HEK293 (cell line): Measurements from ENCODE around the gene POFUT2.

Source experiments
- CTCF ChIA-PET: fragments of 350-600 bp; formaldehyde crosslinking; extraction: SDS; loops from one replicate; lab custom pipeline; 2021; ENCODE audit warnings: antibody characterized with exemption; lab: Yijun Ruan, JAX
- POLR2A ChIA-PET: fragments of 300-600 bp; formaldehyde crosslinking; extraction: SDS; loops from one replicate; lab custom pipeline; 2020; ENCODE audit warnings: antibody characterized with exemption, inconsistent platforms; lab: Yijun Ruan, JAX
- H3K27ac ChIP-seq: fragments of 200-500 bp; sonication (Bioruptor generic); 2 replicates; pipeline ENCODE4 v1.5.1; 2014; ENCODE audit warnings: low read depth, low read length, control low read depth, inconsistent platforms; ENCODE audit errors: extremely low read depth
- H3K36me3 ChIP-seq, 2 experiments: fragments of 200-500 bp in 1 of 2; sonication (Bioruptor generic) in 1 of 2; 1 replicate in 1 of 2; 2 replicates in 1 of 2; pipeline ENCODE4 v1.5.1; 2014 to 2017; ENCODE audit warnings: inconsistent platforms in 2 of 2, low read length in 2 of 2; ENCODE audit not compliant: control insufficient read depth in 2 of 2, insufficient read depth in 1 of 2
- H3K4me1 ChIP-seq: fragments of 200-500 bp; sonication (Bioruptor generic); 2 replicates; pipeline ENCODE4 v1.5.1; 2014; ENCODE audit warnings: mild to moderate bottlenecking, low read length, inconsistent platforms; ENCODE audit not compliant: control insufficient read depth, insufficient read depth
- H3K4me3 ChIP-seq: 2 replicates; pipeline ENCODE4 v1.5.1; 2011; ENCODE audit warnings: low read depth, mild to moderate bottlenecking, control low read depth, low read length, moderate library complexity
- H3K9me3 ChIP-seq: fragments of 200-500 bp; sonication (Bioruptor generic); 2 replicates; pipeline ENCODE4 v1.5.1; 2014; ENCODE audit warnings: low read depth, low read length, inconsistent platforms; ENCODE audit not compliant: control insufficient read depth, insufficient read depth
- RBAK ChIP-seq: fragments of 450-650 bp; formaldehyde crosslinking; IDR thresholded peaks from 2 replicates; pipeline ENCODE4 v1.5.1; 2016; ENCODE audit warnings: missing biosample characterization, missing genetic modification characterization
- YY2 ChIP-seq: fragments of 450-650 bp; formaldehyde crosslinking; IDR thresholded peaks from 2 replicates; pipeline ENCODE4 v1.5.1; 2016; ENCODE audit warnings: missing biosample characterization, missing genetic modification characterization
- ZNF175 ChIP-seq: fragments of 450-650 bp; formaldehyde crosslinking; IDR thresholded peaks from 2 replicates; pipeline ENCODE4 v1.5.1; 2016; ENCODE audit warnings: missing biosample characterization, missing genetic modification characterization
- ZNF274 ChIP-seq, 2 experiments: fragments of 200-500 bp in 1 of 2; fragments of 450-650 bp in 1 of 2; sonication (Bioruptor generic) in 1 of 2; formaldehyde crosslinking in 1 of 2; IDR thresholded peaks; 2 replicates each; pipeline versions ENCODE4 v1.5.1 to v1.6.1; 2014 to 2016; ENCODE audit warnings: borderline replicate concordance in 1 of 2, inconsistent platforms in 1 of 2, low read length in 1 of 2, missing biosample characterization in 1 of 2, missing genetic modification characterization in 1 of 2
- ZNF426 ChIP-seq: fragments of 450-650 bp; formaldehyde crosslinking; IDR thresholded peaks from 2 replicates; pipeline ENCODE4 v1.5.1; 2017; ENCODE audit warnings: missing biosample characterization, missing genetic modification characterization, mild to moderate bottlenecking, inconsistent platforms, moderate library complexity
- ZNF529 ChIP-seq: fragments of 450-650 bp; formaldehyde crosslinking; IDR thresholded peaks from 2 replicates; pipeline ENCODE4 v1.5.1; 2017; ENCODE audit warnings: missing genetic modification characterization, missing biosample characterization; ENCODE audit not compliant: insufficient replicate concordance
- ZNF747 ChIP-seq: fragments of 450-650 bp; formaldehyde crosslinking; IDR thresholded peaks from 2 replicates; pipeline ENCODE4 v1.5.1; 2016; ENCODE audit warnings: missing biosample characterization, missing genetic modification characterization
- TF ChIP-seq, protein P1 (sequence below): fragments of 450-650 bp; formaldehyde crosslinking; IDR thresholded peaks from 2 replicates; pipeline ENCODE4 v1.5.1; 2016; ENCODE audit warnings: missing biosample characterization, missing genetic modification characterization
- TF ChIP-seq, protein P2 (sequence below): fragments of 450-650 bp; formaldehyde crosslinking; IDR thresholded peaks from 2 replicates; pipeline ENCODE4 v1.5.1; 2016; ENCODE audit warnings: missing biosample characterization, missing genetic modification characterization
- TF ChIP-seq, protein P3 (sequence below): fragments of 450-650 bp; formaldehyde crosslinking; IDR thresholded peaks from 2 replicates; pipeline ENCODE4 v1.5.1; 2017; ENCODE audit warnings: missing biosample characterization, missing genetic modification characterization
- TF ChIP-seq, protein P4 (sequence below): fragments of 450-650 bp; IDR thresholded peaks from 2 replicates; pipeline ENCODE4 v1.5.1; 2018; ENCODE audit warnings: missing biosample characterization, missing genetic modification characterization
- TF ChIP-seq, protein P5 (sequence below): fragments of 450-650 bp; formaldehyde crosslinking; IDR thresholded peaks from 2 replicates; pipeline ENCODE4 v1.5.1; 2017; ENCODE audit warnings: missing biosample characterization, mild to moderate bottlenecking, missing genetic modification characterization, moderate library complexity
- TF ChIP-seq, protein P6 (sequence below): fragments of 450-650 bp; formaldehyde crosslinking; IDR thresholded peaks from 2 replicates; pipeline ENCODE4 v1.5.1; 2016; ENCODE audit warnings: missing biosample characterization, missing genetic modification characterization

Gene POFUT2

DNA sequence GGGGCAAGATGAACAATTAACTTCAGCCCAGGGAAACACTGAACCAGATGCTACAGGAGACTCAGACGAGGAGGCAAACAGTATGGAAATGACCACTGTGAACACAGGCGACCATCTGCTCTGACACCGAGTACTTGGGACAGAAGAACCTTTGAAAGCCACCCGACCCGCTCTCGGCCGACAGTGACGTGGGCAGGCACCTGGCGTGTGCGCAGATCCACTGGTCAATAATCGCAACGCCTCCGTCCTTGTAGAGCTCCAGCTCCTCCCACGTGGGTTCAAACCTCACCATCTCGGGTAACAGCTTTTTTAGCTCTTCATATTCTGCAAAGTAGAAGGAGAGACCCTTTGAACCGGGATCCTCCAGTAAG lies 20.3 kb downstream of the POFUT2 start (continued):
- TF ChIP-seq, protein P1, sequence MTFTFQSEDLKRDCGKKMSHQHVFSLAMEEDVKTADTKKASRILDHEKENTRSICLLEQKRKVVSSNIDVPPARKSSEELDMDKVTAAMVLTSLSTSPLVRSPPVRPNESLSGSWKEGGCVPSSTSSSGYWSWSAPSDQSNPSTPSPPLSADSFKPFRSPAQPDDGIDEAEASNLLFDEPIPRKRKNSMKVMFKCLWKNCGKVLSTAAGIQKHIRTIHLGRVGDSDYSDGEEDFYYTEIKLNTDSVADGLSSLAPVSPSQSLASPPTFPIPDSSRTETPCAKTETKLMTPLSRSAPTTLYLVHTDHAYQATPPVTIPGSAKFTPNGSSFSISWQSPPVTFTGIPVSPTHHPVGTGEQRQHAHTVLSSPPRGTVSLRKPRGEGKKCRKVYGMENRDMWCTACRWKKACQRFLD (tag by site-specific recombination) = no peak
- TF ChIP-seq ZNF529 (tag by site-specific recombination) = no peak
- TF ChIP-seq, protein P2, sequence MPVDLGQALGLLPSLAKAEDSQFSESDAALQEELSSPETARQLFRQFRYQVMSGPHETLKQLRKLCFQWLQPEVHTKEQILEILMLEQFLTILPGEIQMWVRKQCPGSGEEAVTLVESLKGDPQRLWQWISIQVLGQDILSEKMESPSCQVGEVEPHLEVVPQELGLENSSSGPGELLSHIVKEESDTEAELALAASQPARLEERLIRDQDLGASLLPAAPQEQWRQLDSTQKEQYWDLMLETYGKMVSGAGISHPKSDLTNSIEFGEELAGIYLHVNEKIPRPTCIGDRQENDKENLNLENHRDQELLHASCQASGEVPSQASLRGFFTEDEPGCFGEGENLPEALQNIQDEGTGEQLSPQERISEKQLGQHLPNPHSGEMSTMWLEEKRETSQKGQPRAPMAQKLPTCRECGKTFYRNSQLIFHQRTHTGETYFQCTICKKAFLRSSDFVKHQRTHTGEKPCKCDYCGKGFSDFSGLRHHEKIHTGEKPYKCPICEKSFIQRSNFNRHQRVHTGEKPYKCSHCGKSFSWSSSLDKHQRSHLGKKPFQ (tag by site-specific recombination) = no peak
- TF ChIP-seq ZNF426 (tag by site-specific recombination) = no peak
- TF ChIP-seq YY2 (tag by site-specific recombination) = no peak
- TF ChIP-seq, all 188 proteins: peak for 0

DNA sequence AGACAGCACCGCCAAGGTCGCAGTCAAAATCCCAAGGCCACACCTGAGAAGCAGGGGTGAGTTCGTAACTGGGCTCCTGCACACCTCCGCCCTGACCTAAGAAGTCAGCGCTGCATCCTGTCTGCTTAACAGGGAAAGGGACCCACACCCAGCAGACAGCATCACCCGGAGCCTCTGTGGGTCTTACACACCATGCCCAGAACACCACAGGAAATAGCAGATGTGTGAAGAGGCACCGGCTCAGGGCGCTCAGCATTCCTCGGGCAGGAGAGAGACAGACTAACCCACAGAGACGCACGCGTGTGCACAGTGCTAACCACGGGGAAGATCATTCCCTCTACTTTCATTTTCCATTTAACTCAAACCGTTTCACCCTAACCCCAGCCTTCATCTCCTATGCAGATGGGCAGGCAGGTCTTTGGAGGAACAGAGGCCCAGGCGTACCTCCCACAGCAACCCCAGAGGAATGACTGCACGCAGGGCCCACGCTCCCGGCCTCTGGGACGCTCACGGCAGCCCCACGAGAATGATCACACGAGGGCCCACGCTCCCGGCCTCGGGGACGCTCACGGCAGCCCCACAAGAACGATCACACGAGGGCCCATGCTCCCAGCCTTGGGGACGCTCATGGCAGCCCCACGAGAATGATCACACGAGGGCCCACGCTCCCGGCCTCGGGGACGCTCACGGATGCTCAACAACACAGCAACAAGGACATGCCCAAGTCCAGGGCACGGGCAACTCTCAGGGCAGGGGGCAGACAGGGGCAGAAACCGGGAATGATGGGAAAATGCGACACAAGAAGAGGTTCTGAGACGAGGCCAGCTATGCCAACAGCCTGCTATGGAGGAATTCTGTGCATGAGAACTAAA lies 20.9 kb downstream of the POFUT2 start:
- Histone ChIP-seq H3K36me3 (peaks cover 9 to 72% of the 10 kb centered on the region in 2 experiments), H3K4me3 (no peak overlapping the region)
- TF ChIP-seq, protein P3, sequence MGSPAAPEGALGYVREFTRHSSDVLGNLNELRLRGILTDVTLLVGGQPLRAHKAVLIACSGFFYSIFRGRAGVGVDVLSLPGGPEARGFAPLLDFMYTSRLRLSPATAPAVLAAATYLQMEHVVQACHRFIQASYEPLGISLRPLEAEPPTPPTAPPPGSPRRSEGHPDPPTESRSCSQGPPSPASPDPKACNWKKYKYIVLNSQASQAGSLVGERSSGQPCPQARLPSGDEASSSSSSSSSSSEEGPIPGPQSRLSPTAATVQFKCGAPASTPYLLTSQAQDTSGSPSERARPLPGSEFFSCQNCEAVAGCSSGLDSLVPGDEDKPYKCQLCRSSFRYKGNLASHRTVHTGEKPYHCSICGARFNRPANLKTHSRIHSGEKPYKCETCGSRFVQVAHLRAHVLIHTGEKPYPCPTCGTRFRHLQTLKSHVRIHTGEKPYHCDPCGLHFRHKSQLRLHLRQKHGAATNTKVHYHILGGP = no peak
- TF ChIP-seq RBAK (no peak), ZNF747 (tag by site-specific recombination) (no peak), ZNF274 (IDR thresholded peaks at IDR 0.05; ENCODE audit: low read length) (no peak), ZNF274 (tag by site-specific recombination; IDR thresholded peaks at IDR 0.05; ENCODE audit: borderline replicate concordance) (no peak), ZNF175 (no peak)
- TF ChIP-seq, protein P4, sequence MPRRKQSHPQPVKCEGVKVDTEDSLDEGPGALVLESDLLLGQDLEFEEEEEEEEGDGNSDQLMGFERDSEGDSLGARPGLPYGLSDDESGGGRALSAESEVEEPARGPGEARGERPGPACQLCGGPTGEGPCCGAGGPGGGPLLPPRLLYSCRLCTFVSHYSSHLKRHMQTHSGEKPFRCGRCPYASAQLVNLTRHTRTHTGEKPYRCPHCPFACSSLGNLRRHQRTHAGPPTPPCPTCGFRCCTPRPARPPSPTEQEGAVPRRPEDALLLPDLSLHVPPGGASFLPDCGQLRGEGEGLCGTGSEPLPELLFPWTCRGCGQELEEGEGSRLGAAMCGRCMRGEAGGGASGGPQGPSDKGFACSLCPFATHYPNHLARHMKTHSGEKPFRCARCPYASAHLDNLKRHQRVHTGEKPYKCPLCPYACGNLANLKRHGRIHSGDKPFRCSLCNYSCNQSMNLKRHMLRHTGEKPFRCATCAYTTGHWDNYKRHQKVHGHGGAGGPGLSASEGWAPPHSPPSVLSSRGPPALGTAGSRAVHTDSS (tag by site-specific recombination) = no peak
- TF ChIP-seq, protein P5, sequence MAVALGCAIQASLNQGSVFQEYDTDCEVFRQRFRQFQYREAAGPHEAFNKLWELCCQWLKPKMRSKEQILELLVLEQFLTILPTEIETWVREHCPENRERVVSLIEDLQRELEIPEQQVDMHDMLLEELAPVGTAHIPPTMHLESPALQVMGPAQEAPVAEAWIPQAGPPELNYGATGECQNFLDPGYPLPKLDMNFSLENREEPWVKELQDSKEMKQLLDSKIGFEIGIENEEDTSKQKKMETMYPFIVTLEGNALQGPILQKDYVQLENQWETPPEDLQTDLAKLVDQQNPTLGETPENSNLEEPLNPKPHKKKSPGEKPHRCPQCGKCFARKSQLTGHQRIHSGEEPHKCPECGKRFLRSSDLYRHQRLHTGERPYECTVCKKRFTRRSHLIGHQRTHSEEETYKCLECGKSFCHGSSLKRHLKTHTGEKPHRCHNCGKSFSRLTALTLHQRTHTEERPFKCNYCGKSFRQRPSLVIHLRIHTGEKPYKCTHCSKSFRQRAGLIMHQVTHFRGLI (tag by site-specific recombination) = no peak
- TF ChIP-seq, protein P6, sequence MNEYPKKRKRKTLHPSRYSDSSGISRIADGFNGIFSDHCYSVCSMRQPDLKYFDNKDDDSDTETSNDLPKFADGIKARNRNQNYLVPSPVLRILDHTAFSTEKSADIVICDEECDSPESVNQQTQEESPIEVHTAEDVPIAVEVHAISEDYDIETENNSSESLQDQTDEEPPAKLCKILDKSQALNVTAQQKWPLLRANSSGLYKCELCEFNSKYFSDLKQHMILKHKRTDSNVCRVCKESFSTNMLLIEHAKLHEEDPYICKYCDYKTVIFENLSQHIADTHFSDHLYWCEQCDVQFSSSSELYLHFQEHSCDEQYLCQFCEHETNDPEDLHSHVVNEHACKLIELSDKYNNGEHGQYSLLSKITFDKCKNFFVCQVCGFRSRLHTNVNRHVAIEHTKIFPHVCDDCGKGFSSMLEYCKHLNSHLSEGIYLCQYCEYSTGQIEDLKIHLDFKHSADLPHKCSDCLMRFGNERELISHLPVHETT (tag by site-specific recombination) = no peak
- TF ChIP-seq, all 188 proteins: peak for 0
- H3K27ac ChIP-seq = no peak overlapping the region
- no peaks in the 10 kb centered on the region for H3K4me1 ChIP-seq
- POLR2A ChIA-PET = no interaction called here
- CTCF ChIA-PET = interaction anchor here (0.7 kb wide), 1 partner anchor 128 kb away, joined by 5 read pairs; no protein-coding TSS in a partner anchor
- no peaks in the 10 kb centered on the region for H3K9me3 ChIP-seq
